ENCODE measurements around the gene BAHD1. TPM values are rescaled to one million over a fixed set of nuclear protein-coding genes. Genes with fewer than 3 reads are reported as not detected.

The BAHD1 gene
- total RNA-seq, 2 experiments from 2014 or later, result 29.6 to 30.0 TPM

DNA sequence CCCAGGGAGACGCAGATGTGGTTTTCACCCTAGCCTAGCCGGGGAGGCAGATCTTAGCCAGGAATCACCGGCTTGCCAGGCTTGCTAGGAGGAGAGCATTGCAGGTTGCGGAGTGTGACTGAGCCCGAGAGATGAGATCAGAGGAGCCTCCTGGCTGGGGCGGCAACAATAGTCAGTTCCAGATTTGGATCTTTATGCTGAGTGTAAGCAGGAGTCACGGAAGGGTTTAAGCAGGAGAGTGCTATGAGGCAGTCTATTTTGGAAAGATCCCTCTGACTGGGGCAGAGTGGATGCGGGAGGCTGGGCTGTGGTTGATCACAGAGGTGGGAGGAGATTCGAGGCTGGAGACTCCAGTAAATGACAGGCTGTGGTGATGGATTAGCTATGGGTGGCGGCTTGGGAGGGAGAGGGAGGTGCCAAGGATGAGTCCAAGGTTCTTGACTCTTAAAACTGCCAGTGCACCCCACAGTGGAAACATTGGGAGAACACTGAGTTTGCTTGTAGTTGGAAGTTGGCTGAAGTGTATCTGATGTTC is 10.4 kb upstream of the BAHD1 start:
- Mint-ChIP-seq H3K4me3 (no peak overlapping the region), H3K4me1 (peaks cover under 1% of the 10 kb centered on the region), H3K27me3 (peaks cover 8% of the 10 kb centered on the region), H3K36me3 (peaks cover 1% of the 10 kb centered on the region), H3K9me3 (no peaks in the 10 kb centered on the region), H3K27ac (no peak overlapping the region)
- DNase-seq (no peak), ATAC-seq (ENCODE audit: low read depth) (no peak)
- POLR2A ChIA-PET, result interaction anchor here (0.7 kb wide), 1 partner anchor 1569 kb away, joined by 3 read pairs; no protein-coding TSS in a partner anchor

DNA sequence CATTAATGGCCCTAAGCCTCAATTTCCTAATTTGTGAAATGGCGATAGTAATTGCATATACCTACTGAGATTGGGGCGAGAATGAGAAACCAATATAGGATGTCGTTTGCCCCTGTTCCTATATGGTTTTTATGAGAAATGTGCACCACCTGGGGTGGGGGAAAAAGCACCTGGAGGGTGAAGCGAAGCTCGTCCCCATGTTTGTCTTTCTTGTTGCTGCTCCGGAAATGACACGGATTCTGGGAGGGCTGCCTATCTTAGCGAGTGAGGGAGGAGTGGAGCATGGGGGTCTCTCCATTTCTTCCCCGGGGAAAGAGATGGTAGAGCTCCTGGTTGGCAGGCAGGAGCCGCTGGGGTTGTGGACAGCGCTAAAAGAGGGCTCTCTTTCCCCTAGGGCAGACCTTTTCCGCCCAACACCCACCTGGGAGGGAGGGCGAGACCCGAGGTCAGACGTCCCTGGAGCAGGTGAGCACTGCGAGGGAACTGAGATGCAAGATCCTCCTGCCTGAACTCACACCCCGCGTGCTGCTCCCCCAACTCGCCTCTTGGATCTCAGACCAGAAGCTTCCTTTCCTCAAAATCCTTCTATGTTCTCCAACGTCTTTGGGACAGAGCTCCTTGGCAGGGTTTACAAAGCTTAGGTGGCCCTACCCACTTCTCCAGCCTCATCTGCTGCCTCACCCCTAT is 5.6 kb upstream of the BAHD1 start:
- Mint-ChIP-seq H3K27me3 (peaks cover 51% of the 10 kb centered on the region), H3K27ac (peak overlapping the region; percentile 32), H3K9me3 (no peaks in the 10 kb centered on the region), H3K4me1 (peaks cover 13% of the 10 kb centered on the region), H3K36me3 (no peaks in the 10 kb centered on the region), H3K4me3 (peak overlapping the region; percentile 41)
- POLR2A ChIA-PET, result interaction anchor here (1.3 kb wide), 1 partner anchor 29 kb away, joined by 4 read pairs; the partner anchor contains the start of gene IVD
- ATAC-seq (ENCODE audit: low read depth) (no peak), DNase-seq (no peak)

DNA sequence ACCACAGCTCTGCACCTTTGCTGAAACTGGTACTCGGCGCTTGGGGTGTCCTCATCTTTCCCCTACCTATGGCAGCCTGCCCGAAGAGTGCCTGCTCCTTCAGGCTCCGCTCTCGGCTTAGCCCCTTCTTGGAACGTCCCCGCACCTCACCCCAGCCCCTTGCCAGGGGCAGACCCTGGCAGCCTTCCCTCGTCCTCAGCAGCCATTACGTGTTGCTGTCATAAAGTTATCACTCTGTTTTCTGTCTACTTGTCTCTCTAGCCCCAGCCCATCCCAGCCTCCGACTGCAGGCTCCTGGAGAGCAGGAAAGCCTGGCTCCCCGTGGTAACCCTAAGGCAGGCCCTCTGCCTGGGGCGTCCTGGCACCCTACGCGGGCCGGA is 5.1 kb upstream of the BAHD1 start:
- H3K27ac Mint-ChIP-seq, result peak overlapping the region; percentile 32
- no peaks in the 10 kb centered on the region for H3K36me3 Mint-ChIP-seq
- peak overlapping the region; percentile 41 for H3K4me3 Mint-ChIP-seq
- DNase-seq (no peak), ATAC-seq (ENCODE audit: low read depth) (no peak)
- H3K9me3 Mint-ChIP-seq, result no peaks in the 10 kb centered on the region
- H3K27me3 Mint-ChIP-seq, result peaks cover 53% of the 10 kb centered on the region
- H3K4me1 Mint-ChIP-seq, result peaks cover 14% of the 10 kb centered on the region
- POLR2A ChIA-PET, result interaction anchor here (1.3 kb wide), 1 partner anchor 30 kb away, joined by 4 read pairs; the partner anchor contains the start of gene IVD

DNA sequence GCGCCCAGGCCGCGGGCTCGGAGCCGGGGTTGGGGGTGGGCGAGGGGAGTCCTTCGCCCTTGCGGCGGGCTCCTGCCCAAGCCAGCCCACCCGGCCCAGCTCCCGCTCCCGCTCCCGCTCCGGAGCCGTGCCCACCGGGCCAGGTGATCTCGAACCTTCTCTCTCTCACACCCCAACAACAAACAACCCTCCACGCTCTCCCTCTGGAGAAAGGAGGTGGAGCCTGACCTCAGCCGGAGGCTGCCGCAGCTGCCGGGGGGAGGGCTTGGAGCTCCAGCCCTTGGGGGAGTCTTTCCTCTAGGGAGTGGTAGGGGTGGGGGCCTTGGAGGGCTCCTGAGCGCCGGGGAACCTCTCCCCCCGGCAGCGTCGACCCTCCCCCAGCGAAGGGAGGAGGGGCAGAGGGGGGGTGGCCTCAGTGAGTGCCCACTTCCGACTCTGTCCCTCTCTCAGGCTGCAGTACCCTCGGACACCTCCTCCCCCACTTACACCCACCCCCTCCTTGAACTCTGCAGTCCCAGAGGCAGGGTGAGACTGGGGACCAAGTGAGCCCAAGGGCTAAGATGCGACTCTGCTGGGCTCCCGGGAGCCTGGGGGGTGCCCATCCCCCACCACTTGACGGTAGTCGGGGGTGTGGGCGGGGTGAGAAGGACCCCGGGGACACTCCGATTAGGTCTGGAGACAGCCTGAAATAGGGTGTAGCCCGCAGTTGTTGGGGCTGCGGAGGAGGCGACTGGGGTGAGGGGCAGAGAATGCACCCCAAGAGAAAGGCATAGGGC is 4.4 kb upstream of the BAHD1 start:
- peak overlapping the region; percentile 75 for H3K4me3 Mint-ChIP-seq
- H3K27ac Mint-ChIP-seq, result no peak overlapping the region
- ATAC-seq (ENCODE audit: low read depth) (no peak), DNase-seq (no peak)
- no peaks in the 10 kb centered on the region for H3K36me3 Mint-ChIP-seq
- H3K27me3 Mint-ChIP-seq, result peaks cover 53% of the 10 kb centered on the region
- H3K9me3 Mint-ChIP-seq, result no peaks in the 10 kb centered on the region
- H3K4me1 Mint-ChIP-seq, result peaks cover 14% of the 10 kb centered on the region
- POLR2A ChIA-PET, result interaction anchor here (1.3 kb wide), 1 partner anchor 30 kb away, joined by 4 read pairs; the partner anchor contains the start of gene IVD

DNA sequence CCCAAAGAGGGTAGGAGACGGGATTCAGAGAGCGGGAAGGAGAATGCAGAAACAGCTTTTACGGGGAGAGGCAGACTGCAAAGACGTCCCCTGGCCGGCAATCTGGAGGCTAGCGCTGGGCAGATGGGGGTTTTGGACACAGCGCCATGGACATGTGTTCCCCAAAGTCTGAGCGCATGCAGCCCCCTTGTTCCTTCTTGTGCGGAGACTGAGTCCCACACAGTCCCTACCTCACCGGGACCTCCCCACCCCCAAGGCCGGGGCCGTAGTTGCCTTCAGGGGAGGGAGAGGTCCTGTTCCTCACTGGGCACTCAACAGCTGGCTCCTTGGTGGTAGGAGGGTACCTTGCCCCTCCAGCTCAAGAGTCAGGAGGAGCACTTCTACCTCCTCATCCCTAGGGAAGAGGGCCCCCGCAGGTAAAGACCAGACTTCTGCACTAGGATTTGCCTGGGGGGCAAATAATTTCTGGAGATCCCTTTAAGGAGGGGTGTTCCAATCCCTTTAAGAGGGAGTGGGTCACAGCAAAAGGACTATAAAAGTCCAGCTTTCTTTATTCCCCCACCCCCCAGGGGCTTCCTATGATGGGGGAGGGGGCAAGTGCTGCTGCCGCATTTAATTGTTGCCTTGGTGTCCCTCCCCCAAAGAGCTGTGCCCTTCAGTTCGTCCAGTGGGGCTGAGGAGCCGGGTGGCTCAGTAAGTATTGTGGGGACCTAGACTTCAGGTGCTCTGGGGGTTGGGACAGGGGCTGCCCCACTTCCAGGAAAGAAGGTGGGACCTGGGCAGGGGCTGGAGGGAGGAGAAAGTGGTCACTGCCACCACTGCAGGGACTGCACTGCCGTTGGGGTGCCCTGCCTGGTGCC is 3.6 kb upstream of the BAHD1 start:
- DNase-seq, result no peak
- no peaks in the 10 kb centered on the region for H3K36me3 Mint-ChIP-seq
- H3K4me1 Mint-ChIP-seq, result peaks cover 14% of the 10 kb centered on the region
- no peak for ATAC-seq (ENCODE audit: low read depth)
- H3K27ac Mint-ChIP-seq, result no peak overlapping the region
- no peak overlapping the region for H3K4me3 Mint-ChIP-seq
- H3K9me3 Mint-ChIP-seq, result no peaks in the 10 kb centered on the region
- peaks cover 53% of the 10 kb centered on the region for H3K27me3 Mint-ChIP-seq
- POLR2A ChIA-PET, result no interaction called here

DNA sequence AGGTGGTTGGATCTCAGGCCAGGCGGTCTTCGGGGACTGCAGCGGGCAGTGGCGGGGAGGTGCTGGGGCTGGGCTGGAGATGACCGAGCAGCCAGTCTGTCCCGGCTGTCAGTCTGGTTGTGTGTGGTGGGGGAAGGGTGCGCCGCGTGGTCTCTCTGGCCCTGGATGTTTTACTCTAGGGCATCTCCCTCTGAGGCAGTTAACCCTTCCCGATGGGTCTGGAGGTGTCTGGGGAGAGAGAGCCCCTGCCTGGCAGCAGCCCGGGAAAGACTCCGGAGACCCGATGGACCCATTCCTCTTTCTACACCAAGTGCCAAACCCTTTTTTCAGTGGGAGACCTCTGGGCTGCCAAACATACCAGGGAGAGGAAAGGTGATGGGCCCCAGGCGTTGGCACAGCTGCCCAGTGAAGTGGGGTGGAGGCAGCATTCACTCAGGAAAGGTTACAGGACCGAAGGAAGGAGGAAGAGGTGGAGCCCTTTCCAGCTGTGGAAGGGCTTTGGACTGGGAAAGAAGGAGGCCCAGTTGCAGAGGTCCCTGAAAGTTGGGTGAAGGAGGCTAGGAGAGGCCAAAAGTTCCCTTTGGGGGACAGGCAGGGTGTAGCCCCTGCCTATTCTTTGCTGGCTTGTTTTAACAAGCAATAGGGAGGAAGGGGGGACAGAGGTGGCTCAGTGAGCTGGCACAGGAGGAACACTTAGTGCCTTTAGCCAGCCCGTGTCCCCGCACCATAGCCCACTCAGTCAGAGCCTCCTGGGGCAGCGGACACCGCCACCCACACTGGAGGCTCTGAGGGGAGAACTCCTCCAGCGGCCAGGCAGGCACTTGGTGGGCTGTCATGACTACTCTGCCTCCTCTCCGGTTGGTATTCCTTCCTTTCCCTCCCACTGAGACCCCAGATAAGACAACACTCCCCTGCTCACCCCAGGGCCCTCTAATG is 2.7 kb upstream of the BAHD1 start:
- no peak for ATAC-seq (ENCODE audit: low read depth)
- Mint-ChIP-seq H3K4me1 (peaks cover 21% of the 10 kb centered on the region), H3K36me3 (peaks cover 3% of the 10 kb centered on the region), H3K27me3 (peaks cover 58% of the 10 kb centered on the region), H3K4me3 (no peak overlapping the region), H3K9me3 (no peaks in the 10 kb centered on the region), H3K27ac (no peak overlapping the region)
- POLR2A ChIA-PET, result interaction anchor here (1.2 to 2.3 kb wide), 2 partner anchors 32 to 69 kb away, joined by 3 to 7 read pairs; partner anchors contain the start of gene CHST14
- DNase-seq, result no peak

DNA sequence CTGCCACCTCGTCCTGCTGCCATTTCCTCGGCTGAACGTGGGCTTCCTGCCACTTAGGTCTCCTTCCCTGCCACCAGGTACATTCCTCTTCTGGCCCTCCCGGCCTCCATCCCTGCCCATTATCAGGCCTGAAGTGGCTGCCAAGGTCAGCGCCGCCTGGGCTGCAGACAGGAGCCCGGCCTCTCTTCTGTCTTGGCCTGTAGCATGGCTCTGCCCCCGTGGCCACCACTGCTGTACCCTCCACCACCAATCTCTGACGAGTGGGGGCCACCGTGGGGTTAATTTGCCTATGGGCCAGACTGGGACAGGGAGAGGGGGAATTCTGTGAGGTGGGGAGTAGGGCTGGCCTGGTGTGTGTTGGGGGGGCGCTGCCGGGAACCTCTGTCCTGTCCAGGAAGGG is 2.0 kb upstream of the BAHD1 start:
- Mint-ChIP-seq H3K36me3 (peaks cover 3% of the 10 kb centered on the region), H3K27me3 (peaks cover 58% of the 10 kb centered on the region), H3K4me3 (no peak overlapping the region), H3K4me1 (peaks cover 28% of the 10 kb centered on the region), H3K9me3 (no peaks in the 10 kb centered on the region), H3K27ac (no peak overlapping the region)
- DNase-seq, result no peak
- POLR2A ChIA-PET, result interaction anchor here (1.2 to 4.9 kb wide), 3 partner anchors 14 to 70 kb away, joined by 3 to 72 read pairs (median 7); partner anchors contain the start of gene CHST14
- no peak for ATAC-seq (ENCODE audit: low read depth)

DNA sequence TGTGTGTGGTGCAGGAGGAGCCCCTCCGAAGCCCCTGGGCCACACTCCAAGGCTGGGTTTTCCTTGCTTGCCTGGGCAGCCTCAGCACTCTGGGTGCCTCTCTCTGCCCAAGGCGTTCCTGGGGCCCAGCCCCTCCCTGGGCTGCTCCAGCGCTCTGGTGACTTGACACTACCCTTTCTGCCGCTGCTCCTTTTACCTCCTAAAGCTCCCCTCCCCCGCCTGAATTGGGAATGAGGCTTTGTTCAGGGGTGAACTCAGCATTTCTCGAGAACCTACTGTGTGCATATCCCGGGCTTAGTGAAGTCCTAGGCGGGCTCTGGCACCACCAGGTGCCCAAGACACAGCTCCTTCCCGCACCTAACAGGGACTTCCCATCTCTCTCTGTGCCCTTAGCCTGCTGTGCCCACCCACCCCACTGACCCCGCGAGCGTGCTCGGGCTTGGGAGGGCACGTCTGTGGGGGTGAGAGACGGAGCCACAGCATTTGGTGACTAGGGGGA is 1.2 kb upstream of the BAHD1 start:
- no peak for ATAC-seq (ENCODE audit: low read depth)
- POLR2A ChIA-PET, result interaction anchor here (1.2 to 4.9 kb wide), 3 partner anchors 13 to 71 kb away, joined by 3 to 72 read pairs (median 7); partner anchors contain the start of gene CHST14
- H3K4me3 Mint-ChIP-seq, result peak overlapping the region; percentile 92

DNA sequence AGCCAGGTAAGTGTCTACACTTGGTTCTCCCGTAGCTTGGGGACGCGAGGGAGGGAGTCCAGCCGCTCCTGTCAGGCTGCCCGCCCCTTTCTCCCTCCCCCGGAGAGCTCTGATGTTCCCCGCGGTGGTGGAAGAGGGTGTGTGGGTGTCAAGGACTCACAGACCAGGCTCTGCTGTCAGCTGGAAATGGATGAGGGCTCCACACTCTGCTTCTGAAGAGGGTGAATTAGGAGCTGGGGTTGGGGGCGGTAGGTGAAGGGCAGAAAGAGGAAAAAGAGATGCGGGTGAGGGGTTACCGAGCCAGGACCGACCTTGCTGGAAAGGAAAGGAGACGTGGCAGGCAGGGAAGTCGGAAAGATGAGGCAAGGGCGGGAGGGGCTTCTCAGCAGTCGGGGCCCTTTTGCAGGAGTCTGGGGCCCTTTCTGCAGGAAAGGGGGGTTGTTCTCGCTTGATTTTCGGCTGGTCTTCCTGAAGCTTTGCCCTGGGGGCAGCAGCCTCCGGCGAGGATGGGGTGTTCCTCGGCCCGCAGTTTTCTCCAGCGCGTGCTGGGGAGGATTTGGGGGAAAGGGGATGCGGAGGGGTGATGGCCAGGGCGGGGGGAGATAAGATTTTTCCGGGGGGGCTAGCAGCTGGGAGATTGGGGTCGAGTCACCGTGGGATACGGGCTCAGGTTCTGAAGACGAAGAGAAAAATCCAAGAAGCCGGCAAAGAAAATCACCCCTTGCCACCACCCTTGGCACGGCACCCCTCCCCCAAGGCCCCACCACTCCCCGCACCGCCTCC is 602 bp upstream of the BAHD1 start:
- ATAC-seq (ENCODE audit: low read depth) (no peak), DNase-seq (peak; percentile 55)
- Mint-ChIP-seq H3K36me3 (peaks cover 3% of the 10 kb centered on the region), H3K9me3 (no peaks in the 10 kb centered on the region), H3K4me3 (peak overlapping the region; percentile 92), H3K4me1 (peaks cover 33% of the 10 kb centered on the region), H3K27ac (peak overlapping the region; percentile 80), H3K27me3 (peaks cover 53% of the 10 kb centered on the region)
- POLR2A ChIA-PET, result interaction anchor here (1.1 to 4.9 kb wide), 5 partner anchors 12 to 133 kb away, joined by 3 to 72 read pairs (median 5); partner anchors contain the start of genes CHST14 and INAFM2

More for the DNA sequence above, 1.2 kb upstream of the BAHD1 start:
- DNase-seq, result no peak
- Mint-ChIP-seq H3K27me3 (peaks cover 56% of the 10 kb centered on the region), H3K4me1 (peaks cover 33% of the 10 kb centered on the region), H3K27ac (no peak overlapping the region), H3K36me3 (peaks cover 3% of the 10 kb centered on the region), H3K9me3 (no peaks in the 10 kb centered on the region)

DNA sequence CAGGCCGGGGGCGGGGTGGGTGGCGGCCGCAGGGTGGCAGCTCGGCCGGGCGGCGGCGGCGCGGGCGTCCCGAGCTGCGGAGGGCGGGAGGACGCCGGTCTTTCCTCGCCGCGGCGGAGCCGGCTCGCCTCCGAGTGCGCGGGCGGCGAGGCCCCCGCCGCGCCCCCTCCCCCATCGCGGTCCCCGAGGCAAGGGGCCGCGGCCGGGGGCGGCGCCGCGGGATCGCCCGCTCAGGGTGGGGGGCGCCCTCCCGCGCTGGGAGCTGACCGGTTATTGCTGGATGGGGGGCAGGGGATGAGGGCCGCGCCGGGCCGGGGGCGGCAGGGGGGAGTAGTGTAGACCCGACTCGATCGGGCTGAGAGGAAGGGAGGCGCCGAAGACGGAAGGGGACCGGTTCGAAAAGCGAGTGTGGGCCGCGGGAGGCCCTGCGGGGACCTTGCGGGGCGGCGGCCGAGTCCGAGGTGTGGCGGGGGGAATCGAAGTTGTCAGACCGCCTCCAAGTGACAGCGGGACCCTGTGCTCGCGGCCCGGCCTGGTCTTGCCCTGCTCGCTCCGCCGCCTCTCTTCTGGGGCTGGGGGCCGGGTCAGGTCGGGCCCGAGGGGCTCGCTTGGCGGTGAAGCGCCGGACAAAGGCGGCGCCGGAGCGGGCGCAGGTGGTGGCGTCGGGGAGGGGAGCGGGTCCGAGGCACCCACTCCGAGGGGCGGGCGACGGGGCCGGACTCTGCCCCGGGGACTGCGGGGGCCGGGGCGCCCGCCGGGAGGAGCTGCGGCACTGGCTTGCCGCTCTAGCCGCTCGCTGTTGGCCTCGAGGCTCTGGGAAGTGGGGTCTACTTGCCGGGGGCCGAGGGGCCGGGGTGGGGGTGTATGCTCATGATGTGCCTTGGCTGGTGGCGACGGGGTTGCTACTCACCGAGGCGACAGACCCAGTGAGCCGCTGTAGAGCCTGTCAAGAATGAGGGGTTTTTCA is 1.1 kb downstream of the BAHD1 start:
- POLR2A ChIA-PET, result interaction anchor here (0.8 to 4.9 kb wide), 5 partner anchors 11 to 148 kb away, joined by 3 to 72 read pairs (median 3); partner anchors contain the start of gene INAFM2
- Mint-ChIP-seq H3K27me3 (peaks cover 39% of the 10 kb centered on the region), H3K4me1 (peaks cover 32% of the 10 kb centered on the region), H3K27ac (peak overlapping the region; percentile 70), H3K9me3 (no peaks in the 10 kb centered on the region), H3K4me3 (peak overlapping the region; percentile 88), H3K36me3 (peaks cover 3% of the 10 kb centered on the region)
- peak; percentile 57 for DNase-seq
- no peak for ATAC-seq (ENCODE audit: low read depth)

All from activated naive CD8-positive, alpha-beta T cell treated with anti-CD3 and anti-CD28 coated beads, Interleukin-2, amount 10 ng/mL, durations not matched to agents 7 days and 5 days (primary cell).